Measurements from ENCODE around the gene MAEL.

Gene MAEL

DNA sequence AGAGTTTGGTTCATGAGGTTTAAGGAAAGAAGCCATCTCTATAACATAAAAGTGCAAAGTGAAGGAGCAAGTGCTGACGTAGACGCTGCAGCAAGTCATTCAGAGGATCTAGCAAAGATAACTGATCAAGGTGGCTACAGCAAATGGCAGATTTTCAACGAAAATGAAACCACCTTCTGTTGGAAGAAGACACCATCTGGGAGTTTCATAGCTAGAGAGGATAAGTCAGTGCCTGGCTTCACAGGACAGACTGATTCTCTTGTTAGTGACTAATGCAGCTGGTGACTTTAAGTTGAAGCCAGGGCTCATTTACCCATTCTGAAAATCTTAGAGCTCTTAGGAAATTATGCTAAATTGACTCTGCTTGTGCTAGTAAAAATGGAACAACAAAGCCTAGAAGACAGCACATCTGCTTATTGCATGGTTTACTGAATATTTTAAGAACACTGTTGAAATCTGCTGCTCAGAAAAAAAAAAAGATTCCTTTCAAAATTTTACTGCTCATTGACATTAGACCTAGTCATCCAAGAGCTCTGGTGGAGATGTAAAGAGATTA lies 10.5 kb downstream of the MAEL start:
- no peak for TF ChIP-seq CTCF (IDR thresholded peaks at IDR 0.05; ENCODE audit: control extremely low read depth, extremely low read depth, low read depth, missing control alignments)
- CTCF ChIA-PET = no interaction called here
- DNase-seq (ENCODE audit: extremely low spot score) = no peak
- POLR2A ChIA-PET = no interaction called here

- TF ChIP-seq CTCF (IDR thresholded peaks at IDR 0.05; ENCODE audit: control extremely low read depth, extremely low read depth, low read depth, missing control alignments) = no peak
- CTCF ChIA-PET = interaction anchor here (0.6 kb wide), 1 partner anchor 60 kb away, joined by 3 read pairs; no protein-coding TSS in a partner anchor
- POLR2A ChIA-PET = no interaction called here
- no peak for DNase-seq (ENCODE audit: extremely low spot score)
Measured at GRCh38 chr1:167000546-167000945, 11.5 kb downstream of the MAEL start.

DNA sequence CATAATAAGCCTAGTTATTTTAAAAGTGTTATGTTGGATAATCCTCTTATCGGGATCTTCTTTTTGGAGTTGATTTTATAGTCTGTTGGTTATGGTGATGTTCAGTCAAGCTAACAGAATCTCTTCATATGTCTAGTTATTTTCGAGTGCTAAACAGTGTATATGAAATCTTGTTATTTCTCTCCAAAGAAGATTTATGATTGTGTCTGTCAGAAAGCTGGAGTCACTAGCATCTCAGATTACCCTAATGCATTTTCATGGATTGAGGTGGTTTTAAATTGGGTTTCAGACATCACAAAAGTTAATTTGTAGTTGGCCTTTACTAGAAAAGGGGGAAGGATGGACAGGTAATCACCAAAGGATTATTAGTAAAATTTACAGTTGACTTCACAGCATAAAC lies 13.3 kb downstream of the MAEL start:
- DNase-seq (ENCODE audit: extremely low spot score) = no peak
- ChIA-PET POLR2A (no interaction called here), CTCF (interaction anchor here (0.8 to 1.0 kb wide), 2 partner anchors 10 to 92 kb away, joined by 3 to 4 read pairs; no protein-coding TSS in a partner anchor)
- TF ChIP-seq CTCF (IDR thresholded peaks at IDR 0.05; ENCODE audit: control extremely low read depth, extremely low read depth, low read depth, missing control alignments) = no peak

- DNase-seq (ENCODE audit: extremely low spot score) = no peak
- POLR2A ChIA-PET = no interaction called here
- TF ChIP-seq CTCF (IDR thresholded peaks at IDR 0.05; ENCODE audit: control extremely low read depth, extremely low read depth, low read depth, missing control alignments) = no peak
- CTCF ChIA-PET = no interaction called here
Measured at GRCh38 chr1:167003711-167004110, 14.6 kb downstream of the MAEL start.

GRCh38 chr1:167011560-167012191 lies 22.6 kb downstream of the MAEL start:
- no peak for DNase-seq (ENCODE audit: extremely low spot score)
- no peak for TF ChIP-seq CTCF (IDR thresholded peaks at IDR 0.05; ENCODE audit: control extremely low read depth, extremely low read depth, low read depth, missing control alignments)
- ChIA-PET CTCF (no interaction called here), POLR2A (no interaction called here)

- ChIA-PET POLR2A (no interaction called here), CTCF (no interaction called here)
- TF ChIP-seq CTCF (IDR thresholded peaks at IDR 0.05; ENCODE audit: control extremely low read depth, extremely low read depth, low read depth, missing control alignments) = no peak
- DNase-seq (ENCODE audit: extremely low spot score) = no peak
Measured at GRCh38 chr1:167012570-167012969, 23.5 kb downstream of the MAEL start.

Measured in GM10248 (cell line).